ENCODE data around the gene TIMP4.

Gene TIMP4

DNA sequence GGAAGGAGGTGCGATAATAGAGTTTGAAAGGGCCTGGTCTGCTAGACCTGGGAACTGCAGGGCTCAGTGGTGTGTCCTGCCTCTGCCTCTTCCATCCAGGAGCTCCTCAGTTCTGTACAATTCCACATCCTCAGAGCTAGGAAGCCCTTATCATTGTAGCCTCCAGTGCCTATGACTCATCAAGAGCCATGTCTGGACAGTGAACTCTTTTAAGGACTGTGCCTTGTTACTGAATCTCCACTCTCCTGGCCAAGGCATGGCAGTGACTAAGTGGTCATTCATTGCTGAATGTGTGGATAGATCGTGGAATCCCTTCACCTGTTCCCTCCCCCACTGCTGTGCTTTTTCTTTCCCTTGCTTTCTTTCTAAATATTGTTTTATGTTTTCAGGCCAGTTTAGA, 2.9 kb downstream of the TIMP4 start:
- TF ChIP-seq YY1 (IDR thresholded peaks at IDR 0.05; ENCODE audit: low read depth) (no peak), CREB1 (IDR thresholded peaks at IDR 0.05; ENCODE audit: low read depth) (no peak), FOXM1 (IDR thresholded peaks at IDR 0.05; ENCODE audit: borderline replicate concordance, low read depth) (no peak), RAD21 (IDR thresholded peaks at IDR 0.05; ENCODE audit: low read depth) (no peak), TEAD4 (IDR thresholded peaks at IDR 0.05) (no peak), TCF12 (IDR thresholded peaks at IDR 0.05; ENCODE audit: low read depth) (no peak), EP300 (IDR thresholded peaks at IDR 0.05; ENCODE audit: borderline replicate concordance) (no peak), NFIC (IDR thresholded peaks at IDR 0.05) (no peak), EGR1 (IDR thresholded peaks at IDR 0.05) (no peak)
- TF ChIP-seq, protein P1, sequence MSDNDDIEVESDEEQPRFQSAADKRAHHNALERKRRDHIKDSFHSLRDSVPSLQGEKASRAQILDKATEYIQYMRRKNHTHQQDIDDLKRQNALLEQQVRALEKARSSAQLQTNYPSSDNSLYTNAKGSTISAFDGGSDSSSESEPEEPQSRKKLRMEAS (IDR thresholded peaks at IDR 0.05) = no peak
- TF ChIP-seq, protein P2, sequence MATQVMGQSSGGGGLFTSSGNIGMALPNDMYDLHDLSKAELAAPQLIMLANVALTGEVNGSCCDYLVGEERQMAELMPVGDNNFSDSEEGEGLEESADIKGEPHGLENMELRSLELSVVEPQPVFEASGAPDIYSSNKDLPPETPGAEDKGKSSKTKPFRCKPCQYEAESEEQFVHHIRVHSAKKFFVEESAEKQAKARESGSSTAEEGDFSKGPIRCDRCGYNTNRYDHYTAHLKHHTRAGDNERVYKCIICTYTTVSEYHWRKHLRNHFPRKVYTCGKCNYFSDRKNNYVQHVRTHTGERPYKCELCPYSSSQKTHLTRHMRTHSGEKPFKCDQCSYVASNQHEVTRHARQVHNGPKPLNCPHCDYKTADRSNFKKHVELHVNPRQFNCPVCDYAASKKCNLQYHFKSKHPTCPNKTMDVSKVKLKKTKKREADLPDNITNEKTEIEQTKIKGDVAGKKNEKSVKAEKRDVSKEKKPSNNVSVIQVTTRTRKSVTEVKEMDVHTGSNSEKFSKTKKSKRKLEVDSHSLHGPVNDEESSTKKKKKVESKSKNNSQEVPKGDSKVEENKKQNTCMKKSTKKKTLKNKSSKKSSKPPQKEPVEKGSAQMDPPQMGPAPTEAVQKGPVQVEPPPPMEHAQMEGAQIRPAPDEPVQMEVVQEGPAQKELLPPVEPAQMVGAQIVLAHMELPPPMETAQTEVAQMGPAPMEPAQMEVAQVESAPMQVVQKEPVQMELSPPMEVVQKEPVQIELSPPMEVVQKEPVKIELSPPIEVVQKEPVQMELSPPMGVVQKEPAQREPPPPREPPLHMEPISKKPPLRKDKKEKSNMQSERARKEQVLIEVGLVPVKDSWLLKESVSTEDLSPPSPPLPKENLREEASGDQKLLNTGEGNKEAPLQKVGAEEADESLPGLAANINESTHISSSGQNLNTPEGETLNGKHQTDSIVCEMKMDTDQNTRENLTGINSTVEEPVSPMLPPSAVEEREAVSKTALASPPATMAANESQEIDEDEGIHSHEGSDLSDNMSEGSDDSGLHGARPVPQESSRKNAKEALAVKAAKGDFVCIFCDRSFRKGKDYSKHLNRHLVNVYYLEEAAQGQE (IDR thresholded peaks at IDR 0.05; ENCODE audit: low read depth) = no peak

DNA sequence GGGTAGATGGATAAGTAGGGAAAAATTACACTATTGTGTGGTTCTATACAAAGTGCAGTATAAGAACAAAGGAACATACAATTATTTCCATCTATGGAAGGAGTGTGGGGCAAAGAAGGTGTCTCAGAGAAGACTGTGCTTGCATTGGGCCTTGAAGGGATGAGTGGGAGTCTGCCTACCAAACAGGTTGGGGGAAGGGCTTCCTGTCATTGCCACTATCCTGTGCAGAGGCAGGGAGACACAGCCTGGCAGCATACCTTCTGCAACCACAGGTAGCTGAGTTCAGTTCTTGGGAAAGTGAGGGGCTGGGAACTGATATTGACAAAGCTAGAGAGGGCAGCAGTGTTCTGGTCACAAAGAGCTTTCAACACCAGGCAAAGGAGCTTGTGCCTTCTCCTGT, 3.4 kb downstream of the TIMP4 start:
- TF ChIP-seq, protein P3, sequence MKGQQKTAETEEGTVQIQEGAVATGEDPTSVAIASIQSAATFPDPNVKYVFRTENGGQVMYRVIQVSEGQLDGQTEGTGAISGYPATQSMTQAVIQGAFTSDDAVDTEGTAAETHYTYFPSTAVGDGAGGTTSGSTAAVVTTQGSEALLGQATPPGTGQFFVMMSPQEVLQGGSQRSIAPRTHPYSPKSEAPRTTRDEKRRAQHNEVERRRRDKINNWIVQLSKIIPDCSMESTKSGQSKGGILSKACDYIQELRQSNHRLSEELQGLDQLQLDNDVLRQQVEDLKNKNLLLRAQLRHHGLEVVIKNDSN (IDR thresholded peaks at IDR 0.05) = no peak
- TF ChIP-seq CREB1 (IDR thresholded peaks at IDR 0.05; ENCODE audit: low read depth) (no peak), EP300 (IDR thresholded peaks at IDR 0.05; ENCODE audit: borderline replicate concordance) (no peak), TAF1 (IDR thresholded peaks at IDR 0.05; ENCODE audit: low read depth) (no peak), CEBPB (IDR thresholded peaks at IDR 0.05) (no peak), ZBTB7A (IDR thresholded peaks at IDR 0.05; ENCODE audit: low read depth) (no peak), YY1 (IDR thresholded peaks at IDR 0.05; ENCODE audit: low read depth) (no peak), FOXM1 (IDR thresholded peaks at IDR 0.05; ENCODE audit: borderline replicate concordance, low read depth) (no peak), NFIC (IDR thresholded peaks at IDR 0.05) (no peak), EGR1 (IDR thresholded peaks at IDR 0.05) (no peak), RAD21 (IDR thresholded peaks at IDR 0.05; ENCODE audit: low read depth) (no peak), TEAD4 (IDR thresholded peaks at IDR 0.05) (no peak), TCF12 (IDR thresholded peaks at IDR 0.05; ENCODE audit: low read depth) (no peak)
- TF ChIP-seq, protein P1 (IDR thresholded peaks at IDR 0.05) = no peak
- TF ChIP-seq, protein P2 (IDR thresholded peaks at IDR 0.05; ENCODE audit: low read depth) = no peak

DNA sequence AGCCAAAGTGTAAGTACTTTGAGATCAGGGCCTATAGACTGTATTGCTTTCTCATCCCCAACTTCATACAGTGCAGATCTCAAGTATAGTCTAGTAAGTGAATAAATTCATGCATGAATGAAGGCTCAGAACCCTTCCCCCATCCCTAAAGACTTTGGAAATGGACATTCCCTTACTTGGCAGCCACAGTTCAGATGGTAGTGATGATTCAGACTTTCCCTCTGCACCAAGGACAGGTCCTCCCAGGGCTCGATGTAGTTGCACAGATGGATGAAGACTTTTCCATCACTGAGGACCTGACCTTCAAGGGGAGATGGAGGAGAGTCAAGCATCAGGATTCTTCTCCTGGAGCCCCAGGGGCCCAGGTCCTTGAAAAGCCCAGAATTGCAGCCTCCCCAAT, 4.6 kb downstream of the TIMP4 start:
- no peak for TF ChIP-seq FOXM1 (IDR thresholded peaks at IDR 0.05; ENCODE audit: borderline replicate concordance, low read depth)
- TF ChIP-seq, protein P1 (IDR thresholded peaks at IDR 0.05) = no peak
- no peak for TF ChIP-seq CREB1 (IDR thresholded peaks at IDR 0.05; ENCODE audit: low read depth)
- no peak for TF ChIP-seq YY1 (IDR thresholded peaks at IDR 0.05; ENCODE audit: low read depth)
- TF ChIP-seq TEAD4 (IDR thresholded peaks at IDR 0.05) = no peak
- no peak for TF ChIP-seq EP300 (IDR thresholded peaks at IDR 0.05; ENCODE audit: borderline replicate concordance)
- TF ChIP-seq TAF1 (IDR thresholded peaks at IDR 0.05; ENCODE audit: low read depth) = no peak
- no peak for TF ChIP-seq RAD21 (IDR thresholded peaks at IDR 0.05; ENCODE audit: low read depth)

DNA sequence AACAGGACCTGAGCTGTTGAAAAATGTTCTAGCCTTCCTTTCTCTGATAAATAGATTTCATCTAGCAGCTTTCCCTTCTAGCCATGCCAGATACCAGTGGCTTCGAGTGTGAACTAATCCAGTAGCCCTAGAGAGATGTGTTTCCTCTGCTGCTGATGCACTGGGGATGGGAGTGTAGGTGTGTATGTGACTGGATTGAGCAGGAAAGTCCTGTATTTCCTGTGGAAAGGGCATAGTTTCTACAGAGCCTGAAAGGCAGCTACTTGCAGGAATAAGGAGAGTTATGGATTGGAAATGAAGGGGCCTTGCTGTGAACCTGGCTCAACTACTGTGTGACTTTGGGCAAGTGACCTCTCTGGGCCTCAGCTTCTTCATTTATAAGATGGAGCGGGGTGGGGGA, 8.6 kb downstream of the TIMP4 start:
- TF ChIP-seq, protein P1 (IDR thresholded peaks at IDR 0.05) = no peak
- TF ChIP-seq YY1 (IDR thresholded peaks at IDR 0.05; ENCODE audit: low read depth) = no peak
- no peak for TF ChIP-seq CREB1 (IDR thresholded peaks at IDR 0.05; ENCODE audit: low read depth)
- TF ChIP-seq ZBTB7A (IDR thresholded peaks at IDR 0.05; ENCODE audit: low read depth) = no peak
- TF ChIP-seq TEAD4 (IDR thresholded peaks at IDR 0.05) = no peak
- TF ChIP-seq EP300 (IDR thresholded peaks at IDR 0.05; ENCODE audit: borderline replicate concordance) = no peak
- TF ChIP-seq FOXM1 (IDR thresholded peaks at IDR 0.05; ENCODE audit: borderline replicate concordance, low read depth) = no peak
- TF ChIP-seq TCF12 (IDR thresholded peaks at IDR 0.05; ENCODE audit: low read depth) = no peak
- no peak for TF ChIP-seq TAF1 (IDR thresholded peaks at IDR 0.05; ENCODE audit: low read depth)
- no peak for TF ChIP-seq RAD21 (IDR thresholded peaks at IDR 0.05; ENCODE audit: low read depth)
- TF ChIP-seq, protein P2 (IDR thresholded peaks at IDR 0.05; ENCODE audit: low read depth) = no peak
- TF ChIP-seq, protein P3 (IDR thresholded peaks at IDR 0.05) = no peak
- TF ChIP-seq EGR1 (IDR thresholded peaks at IDR 0.05) = no peak
- TF ChIP-seq CEBPB (IDR thresholded peaks at IDR 0.05) = no peak
- TF ChIP-seq NFIC (IDR thresholded peaks at IDR 0.05) = no peak

Measured in Ishikawa (cell line).